Measurements from ENCODE around the gene SNX19.
"Not testable (repeated sequence)": the region's sequence is repeated elsewhere in the genome, so short reads cannot be mapped to it uniquely, and the experiment has no call there.

The SNX19 gene

GRCh38 chr11:130859886-130860285, 56.4 kb downstream of the SNX19 start:
- H4K8ac ChIP-seq (ENCODE audit: low read length), result no peak overlapping the region
- H2BK15ac ChIP-seq (ENCODE audit: low read depth, poor library complexity, severe bottlenecking), result no peak overlapping the region
- H3K4me3 ChIP-seq (ENCODE audit: insufficient read depth in 1 of 2, low read depth in 1 of 2, low read length in 2 of 2), result no peak overlapping the region
- peaks cover 3% of the 10 kb centered on the region for H3K4me1 ChIP-seq (ENCODE audit: control insufficient read depth, insufficient read depth, low read depth, low read length)
- no peaks in the 10 kb centered on the region for H3K27me3 ChIP-seq (ENCODE audit: control insufficient read depth in 1 of 2, insufficient read depth in 1 of 2, low read length in 2 of 2)
- H3K27ac ChIP-seq (ENCODE audit: low read length, poor library complexity, severe bottlenecking), result no peak overlapping the region
- no peaks in the 10 kb centered on the region for H3K79me1 ChIP-seq (replicated peaks; ENCODE audit: low read length, poor library complexity, severe bottlenecking)
- H2BK12ac ChIP-seq (ENCODE audit: low read length in 2 of 2), result no peak overlapping the region
- no peak overlapping the region for H2BK120ac ChIP-seq (ENCODE audit: low read depth, low read length)
- no peaks in the 10 kb centered on the region for H3K9me3 ChIP-seq (ENCODE audit: control insufficient read depth, low read length)
- 93% methylated on average over 1 of the region's 1 CpG for WGBS
- H3K4me2 ChIP-seq (ENCODE audit: low read length, poor library complexity, severe bottlenecking), result no peak overlapping the region
- no peak overlapping the region for H2AK5ac ChIP-seq (ENCODE audit: low read length, severe bottlenecking)
- H3K23ac ChIP-seq (ENCODE audit: low read length in 2 of 2), result no peak overlapping the region
- no peak overlapping the region for H3K14ac ChIP-seq (ENCODE audit: low read length in 2 of 2)
- peak overlapping the region; percentile 26 for H3K9ac ChIP-seq (ENCODE audit: low read length)
- H2AFZ ChIP-seq (ENCODE audit: low read depth, low read length), result no peak overlapping the region
- H2BK5ac ChIP-seq (ENCODE audit: low read depth, low read length, poor library complexity, severe bottlenecking), result no peak overlapping the region
- H3K36me3 ChIP-seq (ENCODE audit: control insufficient read depth in 1 of 2, insufficient read depth in 2 of 2, low read depth in 1 of 2, low read length in 2 of 2), result no peaks in the 10 kb centered on the region
- no peak for DNase-seq
- H3K18ac ChIP-seq (ENCODE audit: low read depth in 1 of 2, low read length in 2 of 2), result no peak overlapping the region
- no peak overlapping the region for H4K91ac ChIP-seq (ENCODE audit: low read length)
- no peak overlapping the region for H3K4ac ChIP-seq (ENCODE audit: low read depth in 1 of 2, low read length in 2 of 2)

- H2BK15ac ChIP-seq (ENCODE audit: low read depth, poor library complexity, severe bottlenecking), result no peak overlapping the region
- no peak for DNase-seq
- H3K14ac ChIP-seq (ENCODE audit: low read length in 2 of 2), result no peak overlapping the region
- no peak overlapping the region for H2AK5ac ChIP-seq (ENCODE audit: low read length, severe bottlenecking)
- H3K36me3 ChIP-seq (ENCODE audit: control insufficient read depth in 1 of 2, insufficient read depth in 2 of 2, low read depth in 1 of 2, low read length in 2 of 2), result no peaks in the 10 kb centered on the region
- H3K4ac ChIP-seq (ENCODE audit: low read depth in 1 of 2, low read length in 2 of 2), result no peak overlapping the region
- H3K18ac ChIP-seq (ENCODE audit: low read depth in 1 of 2, low read length in 2 of 2), result no peak overlapping the region
- H3K9ac ChIP-seq (ENCODE audit: low read length), result no peak overlapping the region
- no peak overlapping the region for H2BK12ac ChIP-seq (ENCODE audit: low read length in 2 of 2)
- H2AFZ ChIP-seq (ENCODE audit: low read depth, low read length), result no peak overlapping the region
- no peak overlapping the region for H3K27ac ChIP-seq (ENCODE audit: low read length, poor library complexity, severe bottlenecking)
- no peak overlapping the region for H3K4me3 ChIP-seq (ENCODE audit: insufficient read depth in 1 of 2, low read depth in 1 of 2, low read length in 2 of 2)
- H4K8ac ChIP-seq (ENCODE audit: low read length), result no peak overlapping the region
- no peak overlapping the region for H4K91ac ChIP-seq (ENCODE audit: low read length)
- H3K4me1 ChIP-seq (ENCODE audit: control insufficient read depth, insufficient read depth, low read depth, low read length), result peaks cover 4% of the 10 kb centered on the region
- H3K9me3 ChIP-seq (ENCODE audit: control insufficient read depth, low read length), result no peaks in the 10 kb centered on the region
- no peaks in the 10 kb centered on the region for H3K27me3 ChIP-seq (ENCODE audit: control insufficient read depth in 1 of 2, insufficient read depth in 1 of 2, low read length in 2 of 2)
- H3K79me1 ChIP-seq (replicated peaks; ENCODE audit: low read length, poor library complexity, severe bottlenecking), result no peaks in the 10 kb centered on the region
- WGBS, result 98% methylated on average over 1 of the region's 2 CpGs
- H2BK5ac ChIP-seq (ENCODE audit: low read depth, low read length, poor library complexity, severe bottlenecking), result no peak overlapping the region
- H3K4me2 ChIP-seq (ENCODE audit: low read length, poor library complexity, severe bottlenecking), result no peak overlapping the region
- H2BK120ac ChIP-seq (ENCODE audit: low read depth, low read length), result no peak overlapping the region
- H3K23ac ChIP-seq (ENCODE audit: low read length in 2 of 2), result no peak overlapping the region
These were observed 58.1 kb downstream of the SNX19 start for GRCh38 chr11:130858215-130858614.

- not testable (repeated sequence) for H2BK15ac ChIP-seq (ENCODE audit: low read depth, poor library complexity, severe bottlenecking); DNase-seq; H3K4me1 ChIP-seq (ENCODE audit: control insufficient read depth, insufficient read depth, low read depth, low read length); H3K4me3 ChIP-seq (ENCODE audit: insufficient read depth in 1 of 2, low read depth in 1 of 2, low read length in 2 of 2); H3K27me3 ChIP-seq (ENCODE audit: control insufficient read depth in 1 of 2, insufficient read depth in 1 of 2, low read length in 2 of 2); H2BK120ac ChIP-seq (ENCODE audit: low read depth, low read length); H4K8ac ChIP-seq (ENCODE audit: low read length); H3K27ac ChIP-seq (ENCODE audit: low read length, poor library complexity, severe bottlenecking); H3K4me2 ChIP-seq (ENCODE audit: low read length, poor library complexity, severe bottlenecking); H3K18ac ChIP-seq (ENCODE audit: low read depth in 1 of 2, low read length in 2 of 2); H3K9me3 ChIP-seq (ENCODE audit: control insufficient read depth, low read length); H2AFZ ChIP-seq (ENCODE audit: low read depth, low read length); H2AK5ac ChIP-seq (ENCODE audit: low read length, severe bottlenecking); H3K23ac ChIP-seq (ENCODE audit: low read length in 2 of 2); H3K14ac ChIP-seq (ENCODE audit: low read length in 2 of 2); H3K4ac ChIP-seq (ENCODE audit: low read depth in 1 of 2, low read length in 2 of 2); H3K36me3 ChIP-seq (ENCODE audit: control insufficient read depth in 1 of 2, insufficient read depth in 2 of 2, low read depth in 1 of 2, low read length in 2 of 2); H2BK12ac ChIP-seq (ENCODE audit: low read length in 2 of 2); H4K91ac ChIP-seq (ENCODE audit: low read length); H3K79me1 ChIP-seq (replicated peaks; ENCODE audit: low read length, poor library complexity, severe bottlenecking); H2BK5ac ChIP-seq (ENCODE audit: low read depth, low read length, poor library complexity, severe bottlenecking); H3K9ac ChIP-seq (ENCODE audit: low read length)
- WGBS, result no CpG with 5 or more reads among the region's 2 CpGs
These were observed 60.6 kb downstream of the SNX19 start for GRCh38 chr11:130855707-130856106.

- 96% methylated on average over 2 of the region's 4 CpGs for WGBS
- H2AFZ ChIP-seq (ENCODE audit: low read depth, low read length), result no peak overlapping the region
- H3K4me1 ChIP-seq (ENCODE audit: control insufficient read depth, insufficient read depth, low read depth, low read length), result peaks cover 1% of the 10 kb centered on the region
- no peak overlapping the region for H2BK15ac ChIP-seq (ENCODE audit: low read depth, poor library complexity, severe bottlenecking)
- H3K23ac ChIP-seq (ENCODE audit: low read length in 2 of 2), result no peak overlapping the region
- no peak overlapping the region for H2BK12ac ChIP-seq (ENCODE audit: low read length in 2 of 2)
- no peak overlapping the region for H3K4me3 ChIP-seq (ENCODE audit: insufficient read depth in 1 of 2, low read depth in 1 of 2, low read length in 2 of 2)
- no peak overlapping the region for H3K18ac ChIP-seq (ENCODE audit: low read depth in 1 of 2, low read length in 2 of 2)
- H2BK120ac ChIP-seq (ENCODE audit: low read depth, low read length), result no peak overlapping the region
- no peak overlapping the region for H2BK5ac ChIP-seq (ENCODE audit: low read depth, low read length, poor library complexity, severe bottlenecking)
- no peaks in the 10 kb centered on the region for H3K36me3 ChIP-seq (ENCODE audit: control insufficient read depth in 1 of 2, insufficient read depth in 2 of 2, low read depth in 1 of 2, low read length in 2 of 2)
- DNase-seq, result no peak
- no peak overlapping the region for H3K4me2 ChIP-seq (ENCODE audit: low read length, poor library complexity, severe bottlenecking)
- H3K79me1 ChIP-seq (replicated peaks; ENCODE audit: low read length, poor library complexity, severe bottlenecking), result no peaks in the 10 kb centered on the region
- H3K4ac ChIP-seq (ENCODE audit: low read depth in 1 of 2, low read length in 2 of 2), result no peak overlapping the region
- no peak overlapping the region for H2AK5ac ChIP-seq (ENCODE audit: low read length, severe bottlenecking)
- H4K91ac ChIP-seq (ENCODE audit: low read length), result no peak overlapping the region
- no peaks in the 10 kb centered on the region for H3K27me3 ChIP-seq (ENCODE audit: control insufficient read depth in 1 of 2, insufficient read depth in 1 of 2, low read length in 2 of 2)
- H3K9me3 ChIP-seq (ENCODE audit: control insufficient read depth, low read length), result no peaks in the 10 kb centered on the region
- H3K9ac ChIP-seq (ENCODE audit: low read length), result no peak overlapping the region
- no peak overlapping the region for H3K27ac ChIP-seq (ENCODE audit: low read length, poor library complexity, severe bottlenecking)
- no peak overlapping the region for H4K8ac ChIP-seq (ENCODE audit: low read length)
- no peak overlapping the region for H3K14ac ChIP-seq (ENCODE audit: low read length in 2 of 2)
These were observed 61.8 kb downstream of the SNX19 start for GRCh38 chr11:130854483-130854882.
